GM18508 (cell line): ENCODE data around the gene FEM1B.

Experiments used
- ATAC-seq: cut with Tn5 transposase; IDR thresholded peaks from one replicate; pipeline ENCODE4 v1.9.1; 2021; ENCODE audit warnings: moderate number of reproducible peaks; ENCODE audit not compliant: insufficient read depth, unreplicated experiment

FEM1B gene

GRCh38 chr15:68317281-68318007 is 39.9 kb downstream of the FEM1B start:
- ATAC-seq: no peak

DNA sequence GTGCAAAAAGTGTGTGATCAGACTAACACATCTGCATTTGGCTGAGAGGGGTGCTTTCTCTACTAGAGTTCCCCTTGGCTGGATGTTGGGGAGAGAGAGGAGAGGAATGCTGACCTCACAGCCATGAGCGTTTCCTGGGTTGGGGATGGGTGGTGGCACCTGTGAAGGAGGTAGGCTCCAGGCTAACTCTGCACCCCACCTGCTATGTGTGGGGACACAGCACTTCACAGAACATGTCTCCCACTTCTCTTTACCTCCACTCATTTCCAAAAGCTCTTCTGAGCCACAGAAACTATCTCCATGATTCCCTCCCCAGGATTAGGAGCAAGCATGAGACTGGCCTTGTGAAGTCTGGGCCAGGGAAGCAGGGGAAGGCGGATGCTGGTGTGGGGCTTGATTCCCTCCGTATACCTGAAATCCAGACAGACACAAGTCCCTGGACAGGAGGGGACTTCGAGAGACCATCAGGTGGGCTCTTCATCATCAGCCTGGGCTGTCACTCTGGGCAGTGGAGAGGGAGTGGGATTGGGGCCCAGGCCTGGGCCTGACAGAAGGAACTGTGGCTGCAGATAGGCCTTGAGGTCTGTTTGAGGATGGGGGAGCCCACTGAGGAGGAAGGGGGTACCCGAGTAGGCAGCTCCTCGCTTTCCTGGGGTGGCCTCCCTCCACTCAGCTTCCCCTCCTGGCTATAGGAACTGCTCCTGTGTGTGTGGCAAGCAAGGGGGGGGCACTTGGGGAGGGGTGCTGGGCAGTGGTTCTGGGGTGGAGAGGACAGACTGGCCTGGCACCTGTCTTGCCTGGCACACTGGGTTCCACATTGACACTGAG is 40.7 kb downstream of the FEM1B start:
- ATAC-seq: no peak

GRCh38 chr15:68318931-68319909 is 41.7 kb downstream of the FEM1B start:
- ATAC-seq: no peak

DNA sequence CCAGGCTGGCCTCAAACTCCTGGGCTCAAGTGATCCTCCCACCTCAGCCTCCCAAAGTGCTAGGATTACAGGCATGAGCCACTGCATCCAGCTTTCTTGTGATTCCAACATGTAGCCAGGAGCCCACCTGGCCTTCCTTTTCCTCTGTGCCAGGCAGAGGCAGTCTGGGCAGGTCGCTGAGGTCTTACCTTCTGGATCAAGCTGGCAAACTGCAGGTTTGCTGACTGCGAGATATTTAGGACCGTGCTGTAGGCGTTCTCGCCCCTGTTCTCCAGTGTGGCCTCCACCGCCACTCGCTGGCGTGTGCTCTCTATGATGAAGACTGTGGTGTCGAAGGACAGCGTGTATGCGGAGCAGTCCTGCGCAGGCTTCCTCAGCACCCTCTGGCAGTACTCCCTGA is 42.5 kb downstream of the FEM1B start:
- no peak for ATAC-seq

DNA sequence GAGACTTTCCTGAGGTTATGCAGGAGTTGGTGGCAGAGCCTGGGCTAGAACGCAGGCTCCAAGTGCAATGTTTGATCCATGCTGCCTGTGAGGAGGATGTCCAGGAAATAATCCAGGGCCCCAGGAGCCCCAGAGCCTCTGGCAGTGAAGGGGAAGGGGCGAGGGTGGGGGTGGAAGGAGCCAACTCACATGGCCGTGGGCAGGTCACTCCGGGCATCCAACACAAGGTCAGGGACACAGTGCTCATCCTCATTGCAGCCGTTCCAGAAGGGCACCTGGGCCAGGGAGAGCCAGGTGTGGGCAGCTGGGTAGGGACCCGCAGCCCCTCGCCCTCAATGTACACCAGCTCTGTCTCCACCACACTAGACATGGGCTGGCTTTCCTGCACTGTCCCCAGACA is 43.7 kb downstream of the FEM1B start:
- ATAC-seq: no peak

DNA sequence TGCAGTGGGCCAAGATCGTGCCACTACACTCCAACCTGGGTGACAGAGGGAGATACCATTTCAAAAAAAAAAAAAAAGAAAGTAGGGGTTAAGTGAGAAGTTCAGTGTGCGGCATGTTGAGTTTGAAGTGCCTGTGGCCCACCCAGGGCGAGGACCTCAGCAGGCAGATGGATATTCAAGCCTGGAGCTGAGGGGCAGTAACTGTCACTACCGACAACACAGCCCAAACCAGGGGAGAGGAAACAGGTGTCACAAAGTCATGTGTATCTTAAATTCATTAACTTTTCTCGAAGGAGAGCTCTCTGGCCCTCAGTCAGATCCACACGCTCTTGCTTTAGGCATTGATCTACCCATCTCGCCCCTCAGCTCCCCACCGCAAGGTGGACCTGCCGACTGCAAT is 45.3 kb downstream of the FEM1B start:
- ATAC-seq: no peak

- ATAC-seq: no peak
Measured at GRCh38 chr15:68325726-68326125, 48.2 kb downstream of the FEM1B start.

DNA sequence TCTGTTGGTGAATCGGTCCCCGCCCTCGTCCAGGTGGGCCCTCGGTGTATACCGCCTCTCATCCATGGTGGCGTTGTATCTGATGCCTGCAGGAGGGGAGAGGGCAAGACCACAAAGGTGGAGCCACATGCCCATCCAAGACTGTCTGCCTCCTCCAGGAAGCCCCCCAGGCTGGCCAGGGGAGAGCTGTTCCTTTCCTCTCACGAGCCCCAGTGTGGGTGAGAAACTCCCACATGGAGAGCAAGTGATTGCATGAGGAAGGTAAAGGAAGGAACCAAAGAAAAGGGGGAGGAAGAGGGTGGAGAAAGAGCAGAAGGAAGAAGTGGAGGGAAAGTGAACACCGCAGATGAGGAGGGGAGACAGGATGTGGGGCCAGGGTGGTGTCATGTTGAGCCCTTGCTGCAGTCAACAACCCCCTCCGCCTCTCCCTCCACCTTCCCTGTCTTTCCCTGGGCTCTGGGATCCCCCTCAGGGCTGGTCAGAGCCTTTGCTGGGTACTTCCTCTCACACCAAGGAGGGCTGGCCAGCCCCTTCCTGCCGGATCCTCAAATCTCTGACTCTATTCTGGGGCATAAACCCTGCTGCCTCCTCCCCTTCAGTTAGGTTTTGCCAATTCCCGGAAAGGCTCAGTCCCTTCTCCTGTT is 49.3 kb downstream of the FEM1B start:
- ATAC-seq: no peak

DNA sequence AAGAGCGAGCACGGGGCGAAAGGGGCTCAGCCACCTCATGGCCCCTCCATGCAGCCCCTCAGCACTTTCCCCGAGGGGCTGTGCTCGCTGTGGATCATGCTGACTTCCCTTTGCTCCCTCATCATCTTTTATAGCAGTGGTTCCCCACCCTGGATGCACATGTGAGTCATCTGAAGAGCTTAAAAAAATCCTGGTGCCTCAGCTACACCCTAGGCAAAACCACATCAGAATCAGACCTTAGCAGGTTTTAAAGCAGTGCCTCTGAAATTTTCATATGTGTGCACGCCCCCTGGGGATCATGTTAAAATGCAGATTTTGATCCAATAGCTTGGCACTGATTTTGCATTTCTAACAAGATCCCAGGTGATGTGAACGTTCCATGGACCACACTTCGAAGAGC is 50.9 kb downstream of the FEM1B start:
- no peak for ATAC-seq

- no peak for ATAC-seq
Measured at GRCh38 chr15:68328964-68329363, 51.4 kb downstream of the FEM1B start.

DNA sequence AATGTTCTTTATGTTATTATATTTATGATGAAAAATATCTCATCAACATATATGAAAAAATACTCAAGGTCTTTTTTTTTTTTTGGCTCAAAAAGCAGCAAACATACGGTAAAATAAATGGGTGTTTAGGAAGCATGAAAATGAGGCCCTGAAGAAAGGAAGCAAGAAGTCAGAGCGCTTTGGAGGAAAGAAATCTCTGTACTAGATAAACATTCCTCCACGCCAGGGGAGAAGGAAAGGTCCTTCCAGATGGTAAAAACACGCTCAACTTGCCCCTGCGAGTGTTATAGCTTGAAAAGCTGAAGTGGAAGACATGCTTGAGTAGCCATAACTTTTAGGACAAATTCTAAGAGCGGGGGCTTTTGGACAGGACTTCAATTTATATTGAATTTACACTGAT is 52.9 kb downstream of the FEM1B start:
- no peak for ATAC-seq

- no peak for ATAC-seq
Measured at GRCh38 chr15:68330901-68331300, 53.4 kb downstream of the FEM1B start.

GRCh38 chr15:68332266-68332665 is 54.7 kb downstream of the FEM1B start:
- ATAC-seq: no peak

DNA sequence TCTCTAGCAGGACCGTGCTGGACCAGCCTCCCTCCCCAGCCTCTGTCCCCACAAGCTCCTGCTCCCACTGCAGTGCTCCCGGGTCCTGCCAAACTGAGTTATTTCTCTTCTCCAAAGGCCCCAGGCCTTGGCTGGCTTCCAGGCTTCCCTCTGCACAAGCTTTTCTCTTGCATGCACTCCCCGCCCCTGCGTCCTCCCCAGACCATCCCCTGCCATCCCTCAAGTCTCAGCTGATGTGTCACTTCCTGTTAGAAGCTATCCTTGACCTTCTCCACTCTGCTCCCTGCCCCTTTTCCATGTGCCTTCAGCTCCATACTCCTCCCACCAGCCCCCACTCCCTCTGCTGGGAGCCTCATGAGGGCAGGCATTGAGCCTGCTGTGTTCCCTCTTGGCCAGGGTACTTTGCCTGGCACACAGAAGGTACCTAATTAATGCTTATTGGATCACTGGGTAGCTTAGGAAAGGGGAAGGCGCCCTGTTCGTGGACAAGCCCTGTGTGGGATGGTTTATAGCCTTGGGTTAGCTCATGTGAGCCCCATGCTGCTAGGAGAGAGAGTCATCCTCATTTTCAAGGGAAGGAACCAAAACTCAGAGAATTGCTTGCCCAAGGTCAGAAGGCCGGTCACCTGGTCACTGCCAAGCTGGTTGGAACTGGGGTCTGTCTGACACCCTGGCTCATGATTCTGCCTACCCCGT is 56.4 kb downstream of the FEM1B start:
- ATAC-seq: no peak

GRCh38 chr15:68334661-68335124 is 57.1 kb downstream of the FEM1B start:
- no peak for ATAC-seq

DNA sequence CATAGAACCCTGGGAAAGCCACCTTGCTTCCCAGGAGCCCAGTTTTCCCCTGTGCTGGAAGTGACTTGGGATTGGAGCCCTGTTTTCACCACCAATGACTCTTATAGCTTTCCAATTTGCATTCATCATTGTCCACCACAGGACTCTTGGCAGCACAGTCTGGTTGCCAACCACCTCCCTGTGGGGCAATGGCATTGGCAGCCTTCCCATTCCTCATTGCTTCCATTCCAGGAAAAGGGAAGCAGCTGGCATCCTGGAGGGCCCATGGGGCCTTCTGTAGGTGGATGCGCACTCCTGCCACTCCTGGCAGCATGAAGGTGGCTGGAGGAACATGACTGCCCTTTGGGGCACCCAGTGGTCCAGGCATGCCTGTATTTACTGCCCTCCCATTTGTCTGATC is 57.7 kb downstream of the FEM1B start:
- ATAC-seq: no peak

- no peak for ATAC-seq
Measured at GRCh38 chr15:68335655-68336054, 58.1 kb downstream of the FEM1B start.

DNA sequence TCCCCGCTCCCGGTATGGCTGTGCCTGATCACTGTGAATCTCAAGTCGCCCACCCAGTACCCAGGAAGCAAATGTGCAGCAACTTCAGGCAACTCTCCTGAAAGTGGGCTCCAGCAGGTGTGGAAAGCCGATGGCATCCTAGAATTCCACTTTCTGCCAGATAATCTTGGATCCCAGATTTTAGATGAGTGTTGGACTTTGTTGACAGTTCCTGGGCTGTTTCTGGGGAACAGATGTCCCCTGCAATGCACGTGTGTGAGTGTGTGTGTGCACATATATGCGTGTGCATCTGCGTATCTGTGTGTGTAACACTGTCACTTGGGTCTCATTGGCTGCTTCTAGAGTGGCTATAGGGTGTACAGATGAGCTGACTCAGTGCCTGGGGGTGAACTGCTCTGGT is 59.0 kb downstream of the FEM1B start:
- ATAC-seq: no peak

GRCh38 chr15:68337826-68338225 is 60.3 kb downstream of the FEM1B start:
- ATAC-seq: no peak
